ENCODE measurements around the gene CDH4. TPM values are rescaled to one million over a fixed set of nuclear protein-coding genes. Genes with fewer than 3 reads are reported as not detected.
A peak's percentile ranks its signal among the peaks of the same experiment; 100 is the strongest.

Gene CDH4
- total RNA-seq, 1 donor from 2014 or later, result 0.08 TPM

- ATAC-seq (no peak), DNase-seq (ENCODE audit: missing footprints) (no peak)
- intact Hi-C loops (cut with DNase I), result no loop called here
These were observed 313.7 kb downstream of the CDH4 start for GRCh38 chr20:61565791-61566190.

DNA sequence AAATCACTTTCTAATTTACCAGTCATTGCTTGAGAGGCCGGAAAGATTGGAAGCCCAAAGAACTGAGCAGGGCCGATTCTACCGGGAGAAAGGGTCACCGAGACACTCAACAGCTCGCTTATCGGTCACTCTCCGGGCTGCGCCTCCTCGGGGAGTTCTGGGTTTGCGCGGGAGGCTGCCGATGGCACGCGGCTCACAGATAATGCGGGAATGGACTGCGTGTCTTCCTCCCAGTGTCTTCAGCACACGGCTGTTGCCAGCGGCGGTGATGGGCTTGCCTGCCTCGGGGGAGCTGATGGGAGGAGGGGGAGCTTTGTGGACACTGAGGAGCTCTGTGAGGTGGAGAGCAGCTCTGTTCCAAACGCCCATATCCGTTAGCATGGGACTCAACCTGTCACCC lies 314.6 kb downstream of the CDH4 start:
- intact Hi-C loops (cut with DNase I), result no loop called here
- ATAC-seq (no peak), DNase-seq (ENCODE audit: missing footprints) (no peak)

- intact Hi-C loops (cut with DNase I), result no loop called here
- no peak for DNase-seq (ENCODE audit: missing footprints)
- ATAC-seq, result no peak
These were observed 315.1 kb downstream of the CDH4 start for GRCh38 chr20:61567204-61567603.

- ATAC-seq (no peak), DNase-seq (ENCODE audit: missing footprints) (no peak)
- intact Hi-C loops (cut with DNase I), result no loop called here
These were observed 317.8 kb downstream of the CDH4 start for GRCh38 chr20:61569825-61570224.

- intact Hi-C loops (cut with DNase I), result no loop called here
- DNase-seq (ENCODE audit: missing footprints) (no peak), ATAC-seq (no peak)
These were observed 318.7 kb downstream of the CDH4 start for GRCh38 chr20:61570646-61571195.

GRCh38 chr20:61571221-61571620 lies 319.2 kb downstream of the CDH4 start:
- DNase-seq (ENCODE audit: missing footprints) (no peak), ATAC-seq (no peak)
- intact Hi-C loops (cut with DNase I), result no loop called here

DNA sequence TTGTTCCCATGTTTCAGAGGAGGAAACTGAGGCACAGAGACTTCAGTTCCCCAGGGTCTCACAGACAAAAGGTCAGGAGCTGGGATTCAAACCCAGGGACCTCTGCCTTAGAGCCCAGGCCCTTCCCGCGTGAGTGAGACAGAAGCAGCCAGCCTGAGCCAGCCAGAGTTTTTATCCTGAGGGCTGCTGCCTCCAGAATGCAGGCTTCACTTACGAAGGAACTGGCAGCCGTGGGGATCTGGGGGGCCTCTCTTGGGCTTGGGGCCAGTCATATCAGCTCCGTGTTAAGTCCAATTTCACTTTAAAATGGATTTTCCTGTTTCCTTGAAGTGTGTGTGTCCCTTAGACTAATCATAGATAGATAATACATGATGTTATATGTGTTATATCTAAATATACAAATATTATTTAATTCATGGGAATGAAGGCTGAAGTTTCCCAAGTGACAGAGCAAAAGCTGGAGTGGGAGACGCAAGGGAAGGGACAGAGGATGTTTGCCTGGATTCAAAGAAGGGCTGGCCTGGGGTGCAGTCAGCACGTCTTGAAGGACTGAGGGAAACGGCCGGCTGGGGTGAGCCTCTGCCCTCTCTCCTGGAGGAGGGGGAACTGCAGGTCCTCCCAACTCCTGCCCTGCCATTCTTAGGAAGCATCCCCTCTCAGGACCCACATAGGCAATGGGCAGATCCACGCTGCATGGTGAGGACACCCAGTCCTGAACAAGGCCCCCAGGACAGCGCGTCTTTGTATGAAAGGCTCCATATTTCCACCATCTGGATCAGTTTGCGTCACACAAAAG lies 320.1 kb downstream of the CDH4 start:
- ATAC-seq, result no peak
- intact Hi-C loops (cut with DNase I), result no loop called here
- no peak for DNase-seq (ENCODE audit: missing footprints)

- DNase-seq (ENCODE audit: missing footprints) (no peak), ATAC-seq (no peak)
- intact Hi-C loops (cut with DNase I), result no loop called here
These were observed 320.7 kb downstream of the CDH4 start for GRCh38 chr20:61572789-61573188.

DNA sequence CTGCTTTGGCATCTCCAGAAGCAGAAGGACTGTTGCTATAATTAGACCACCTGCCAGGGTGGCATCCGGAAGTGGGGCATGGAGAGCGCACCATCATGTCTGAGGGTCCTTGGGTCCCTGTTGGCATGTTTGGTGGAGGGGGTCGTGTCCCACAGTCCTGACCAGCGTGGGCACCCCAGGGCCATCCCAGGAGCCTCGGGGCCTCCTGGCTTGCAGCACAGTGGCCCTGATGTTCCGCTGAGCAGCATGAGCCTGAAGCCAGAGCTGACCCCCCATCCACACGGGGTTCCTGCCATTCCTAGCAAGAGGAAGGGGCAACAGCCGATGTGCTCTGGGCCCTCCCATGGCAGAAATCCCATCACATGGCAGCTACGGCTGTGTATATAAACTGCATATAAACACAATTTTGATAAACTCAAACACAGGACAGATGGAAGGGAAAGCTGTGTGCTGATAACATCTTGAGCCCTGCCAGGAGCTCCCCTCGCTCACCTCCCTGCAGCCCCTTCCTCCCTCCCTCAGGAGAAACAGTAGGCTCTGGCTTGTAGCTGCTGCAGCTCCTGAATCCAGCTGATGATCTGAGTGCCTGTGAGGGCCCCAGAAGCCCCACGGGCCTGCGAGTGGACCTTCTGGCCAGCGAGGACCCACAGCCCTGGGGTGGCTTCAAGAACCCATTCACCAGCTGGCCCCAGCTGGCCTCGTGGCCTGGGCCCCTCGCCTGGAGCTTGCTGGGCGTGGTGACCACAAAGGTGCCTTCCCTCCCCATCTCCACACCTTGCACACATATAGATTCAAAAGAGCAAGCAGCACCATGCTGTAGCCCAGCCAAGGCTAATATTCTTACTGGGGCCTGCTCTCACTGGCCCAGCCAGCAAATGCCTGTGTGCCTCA lies 321.6 kb downstream of the CDH4 start:
- ATAC-seq (no peak), DNase-seq (ENCODE audit: missing footprints) (no peak)
- intact Hi-C loops (cut with DNase I), result no loop called here

DNA sequence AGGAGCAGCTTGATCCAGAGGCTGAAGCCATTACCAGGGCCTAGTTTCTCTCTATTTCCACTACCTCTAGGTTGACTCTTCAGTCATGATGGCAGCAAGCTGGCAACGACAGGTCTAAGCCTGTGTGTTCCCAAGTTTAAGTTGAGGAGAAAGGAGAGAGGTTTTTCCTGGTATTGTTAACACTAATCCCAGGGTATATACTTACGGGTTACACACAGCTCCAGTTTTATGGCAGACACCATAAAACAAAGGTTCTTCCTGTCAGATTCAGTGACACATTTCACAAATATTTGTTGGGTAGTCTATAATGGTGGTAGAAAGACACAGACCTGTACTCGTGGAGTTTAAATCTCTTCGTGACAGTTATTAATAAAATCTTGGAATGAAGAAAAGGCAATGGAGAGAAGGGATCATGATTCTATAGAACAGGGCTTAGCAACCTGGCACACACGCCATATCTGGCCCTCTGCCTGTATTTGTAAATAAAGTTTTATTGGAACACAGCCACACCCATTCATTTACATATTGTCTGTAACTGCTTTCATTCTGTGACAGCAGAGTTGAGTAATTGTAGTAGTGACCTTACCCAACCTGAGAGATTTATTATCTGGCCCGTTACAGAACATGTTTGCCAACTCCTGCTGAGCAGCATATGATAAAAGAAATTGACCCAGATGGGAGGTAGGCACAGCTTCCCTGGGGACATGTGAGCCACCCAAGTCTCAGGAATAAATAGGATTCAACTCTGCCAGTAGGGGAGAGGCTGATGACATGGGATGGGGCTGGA lies 323.3 kb downstream of the CDH4 start:
- DNase-seq (ENCODE audit: missing footprints) (no peak), ATAC-seq (no peak)
- intact Hi-C loops (cut with DNase I), result no loop called here

GRCh38 chr20:61576372-61576771 lies 324.3 kb downstream of the CDH4 start:
- no peak for DNase-seq (ENCODE audit: missing footprints)
- intact Hi-C loops (cut with DNase I), result no loop called here

DNA sequence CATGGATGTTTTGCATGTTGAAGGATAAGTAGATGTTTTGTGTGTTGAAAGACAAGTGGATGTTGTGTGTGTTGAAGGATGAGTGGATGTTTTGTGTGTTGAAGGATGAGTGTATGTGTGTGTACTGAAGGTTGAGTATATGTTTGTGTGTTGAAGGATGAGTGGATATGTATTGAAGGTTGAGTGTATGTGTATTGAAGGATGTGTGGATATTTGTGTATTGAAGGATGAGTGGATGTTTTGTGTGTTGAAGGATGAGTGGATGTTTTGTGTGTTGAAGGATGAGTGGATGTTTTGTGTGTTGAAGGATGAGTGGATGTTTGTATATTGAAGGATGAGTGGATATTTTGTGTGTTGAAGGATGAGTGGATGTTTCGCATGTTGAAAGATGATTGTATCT lies 325.0 kb downstream of the CDH4 start:
- intact Hi-C loops (cut with DNase I), result no loop called here
- ATAC-seq (no peak), DNase-seq (ENCODE audit: missing footprints) (no peak)

More at GRCh38 chr20:61576372-61576771, 324.3 kb downstream of the CDH4 start:
- ATAC-seq, result no peak

DNA sequence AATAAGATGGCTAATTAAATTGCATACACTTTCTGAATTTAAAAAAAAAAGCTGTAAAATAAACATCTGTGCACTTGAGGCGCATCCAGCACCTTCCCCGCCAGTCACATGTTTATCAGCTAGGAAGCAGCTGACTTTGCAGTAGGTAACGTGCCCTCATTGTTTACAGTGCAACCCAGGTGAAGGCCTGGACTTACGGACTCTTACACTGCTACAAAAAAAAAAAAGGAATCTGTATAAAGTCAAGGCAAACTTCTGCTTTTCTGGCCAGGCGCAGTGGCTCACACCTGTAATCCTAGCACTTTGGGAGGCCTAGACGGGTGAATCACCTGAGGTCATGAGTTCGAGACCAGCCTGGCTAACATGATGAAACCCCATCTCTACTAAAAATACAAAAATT lies 327.8 kb downstream of the CDH4 start:
- intact Hi-C loops (cut with DNase I), result no loop called here
- DNase-seq (ENCODE audit: missing footprints) (no peak), ATAC-seq (no peak)

DNA sequence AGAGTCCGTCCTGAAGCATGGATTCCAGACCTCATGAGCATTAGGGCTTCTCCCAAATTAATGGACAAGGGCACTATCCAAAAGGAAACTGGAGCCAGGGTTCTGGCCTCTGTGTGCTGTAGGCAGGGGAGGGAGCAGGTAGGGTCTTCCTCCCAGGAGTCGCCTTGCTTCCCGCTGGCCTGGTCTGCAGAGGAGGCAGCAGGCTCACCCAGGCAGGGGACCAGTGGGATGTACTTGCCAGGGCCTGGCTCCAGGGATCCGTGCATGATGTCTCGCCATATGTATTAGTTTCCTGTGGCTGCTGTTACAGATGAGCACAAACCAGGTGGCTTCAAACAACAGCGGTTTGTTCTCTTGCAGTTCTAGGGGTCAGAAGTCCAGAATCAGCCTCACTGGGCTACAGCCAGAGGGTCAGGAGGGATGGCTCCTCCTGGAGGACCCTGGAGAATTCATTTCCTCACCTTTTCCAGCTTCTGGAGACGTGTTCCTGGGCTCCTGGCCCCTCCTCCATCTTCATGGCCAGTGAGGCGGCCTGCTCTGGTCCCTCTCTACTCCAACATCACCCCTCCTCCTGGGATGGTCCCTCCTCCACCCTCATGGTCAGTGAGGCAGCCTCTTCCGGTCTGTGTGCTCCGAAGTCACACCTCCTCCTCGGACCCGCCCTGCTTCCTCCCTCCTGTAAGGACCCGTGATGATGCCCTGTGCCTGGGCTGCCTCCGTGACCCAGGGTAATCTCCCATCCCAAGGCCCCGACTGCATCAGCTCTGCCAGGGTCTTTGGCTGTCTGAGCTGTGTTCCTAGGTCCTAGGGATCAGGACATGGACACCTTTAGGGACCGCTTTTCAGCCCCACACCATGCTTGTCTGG lies 329.1 kb downstream of the CDH4 start:
- DNase-seq (ENCODE audit: missing footprints), result no peak
- intact Hi-C loops (cut with DNase I), result no loop called here
- no peak for ATAC-seq

GRCh38 chr20:61581825-61582188 lies 329.7 kb downstream of the CDH4 start:
- no peak for DNase-seq (ENCODE audit: missing footprints)
- intact Hi-C loops (cut with DNase I), result no loop called here
- ATAC-seq, result no peak

DNA sequence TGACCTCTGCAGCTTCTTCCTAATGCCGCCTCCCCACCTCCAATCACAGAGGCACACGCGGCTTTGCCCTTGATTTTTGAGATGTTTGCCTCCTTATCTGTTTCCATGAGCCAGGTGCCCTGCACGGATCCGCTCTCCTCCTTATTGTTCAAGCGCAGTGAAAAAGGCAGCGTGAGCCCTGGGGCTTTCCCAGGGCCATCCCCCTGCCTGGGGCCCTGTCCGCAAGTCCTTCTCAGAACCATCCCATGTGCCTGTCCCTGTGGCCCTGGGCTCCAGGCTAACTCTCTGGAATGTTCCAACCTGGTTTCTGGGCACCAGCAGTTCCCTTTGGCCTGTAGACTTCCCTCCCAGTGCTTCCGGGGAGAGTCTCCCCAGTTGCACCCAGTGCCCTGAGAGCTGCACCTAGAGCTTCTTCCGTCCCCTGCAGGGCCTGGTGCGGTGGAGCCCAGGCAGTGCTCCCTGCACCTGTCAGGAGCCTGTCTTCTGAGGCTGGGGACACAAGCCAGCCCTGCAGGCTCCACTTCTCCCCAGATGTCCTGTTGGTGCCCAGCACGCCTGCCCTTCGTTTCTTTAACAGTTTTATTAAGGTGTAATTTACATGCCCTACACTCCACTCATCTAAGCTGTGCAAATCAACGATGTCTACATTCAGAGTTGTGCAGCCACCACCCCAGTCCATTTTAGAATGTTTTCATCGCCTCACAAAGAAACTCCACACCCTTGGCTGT lies 330.3 kb downstream of the CDH4 start:
- intact Hi-C loops (cut with DNase I), result no loop called here
- no peak for ATAC-seq
- DNase-seq (ENCODE audit: missing footprints), result no peak

DNA sequence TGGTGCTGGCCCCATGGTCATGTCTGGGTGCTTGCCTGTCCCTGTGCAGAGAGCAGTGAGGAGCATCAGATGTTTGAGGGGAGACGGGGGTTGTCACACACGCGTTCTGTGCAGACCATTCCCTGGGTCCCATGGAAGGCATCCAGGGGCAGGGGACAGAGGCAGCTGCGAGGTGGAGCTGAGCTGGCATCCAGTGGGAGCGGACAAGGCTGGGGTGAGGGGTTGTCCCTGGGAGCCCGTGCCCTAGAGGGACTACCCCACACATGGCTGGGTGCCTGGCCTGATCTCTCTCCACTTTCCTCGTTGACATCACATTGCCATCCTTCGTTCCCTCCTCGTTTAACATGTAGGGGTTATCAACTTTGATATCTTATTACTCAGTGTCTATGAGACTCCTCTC lies 331.3 kb downstream of the CDH4 start:
- no peak for ATAC-seq
- DNase-seq (ENCODE audit: missing footprints), result no peak
- intact Hi-C loops (cut with DNase I), result no loop called here

GRCh38 chr20:61584851-61585250 lies 332.8 kb downstream of the CDH4 start:
- intact Hi-C loops (cut with DNase I), result no loop called here
- no peak for DNase-seq (ENCODE audit: missing footprints)

More at GRCh38 chr20:61584851-61585250, 332.8 kb downstream of the CDH4 start:
- peak; percentile 92 for ATAC-seq

Measured in Right ventricle myocardium inferior (tissue), 1 donor.